Measurements from ENCODE around the gene DPPA3.
"Not testable (repeated sequence)": the region's sequence is repeated elsewhere in the genome, so short reads cannot be mapped to it uniquely, and the experiment has no call there.

Gene DPPA3

DNA sequence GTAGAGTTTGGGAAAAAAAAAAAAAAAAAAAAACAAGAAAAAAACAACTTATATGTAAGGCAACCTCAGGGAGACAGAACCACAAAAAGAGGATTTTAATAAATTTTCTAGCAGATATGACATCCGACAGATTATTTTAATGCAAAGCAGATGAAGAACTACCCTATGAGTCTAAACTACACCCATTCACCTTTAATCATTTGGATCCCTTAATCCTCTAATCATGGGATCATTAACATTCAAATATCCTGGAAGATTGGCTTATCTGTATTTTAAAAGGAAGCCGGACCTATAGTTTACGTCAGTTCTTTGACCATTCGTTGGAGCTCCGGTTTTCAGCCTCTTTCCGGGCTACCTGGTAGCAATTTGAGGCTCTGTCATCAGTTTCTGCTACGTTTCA, at the start of gene DPPA3:
Gene DPPA3 (plus strand): TSS at position 301 of the 400 bp plus-strand sequence. CDS start 138 bp downstream, outside the sequence.
- no peak for DNase-seq

DNA sequence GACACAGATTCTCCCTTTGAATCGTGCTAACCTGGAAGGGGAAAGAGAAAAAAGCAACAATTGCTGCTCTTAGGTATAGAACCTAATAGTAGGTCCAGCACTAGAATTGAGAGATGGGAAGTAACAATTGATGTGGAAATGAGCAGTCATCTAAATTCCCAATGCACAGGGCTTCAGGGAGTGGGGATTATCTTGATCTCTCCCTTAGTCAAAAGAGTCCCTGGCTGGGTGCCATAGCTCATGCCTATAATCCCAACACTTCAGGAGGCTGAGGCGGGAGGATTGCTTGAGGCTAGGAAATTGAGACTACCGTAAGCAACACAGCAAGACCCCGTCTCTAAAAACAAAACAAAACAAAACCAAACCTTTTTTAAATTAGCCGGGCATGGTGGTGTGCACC, 49.5 kb upstream of the DPPA3 start:
- DNase-seq = no peak

DNA sequence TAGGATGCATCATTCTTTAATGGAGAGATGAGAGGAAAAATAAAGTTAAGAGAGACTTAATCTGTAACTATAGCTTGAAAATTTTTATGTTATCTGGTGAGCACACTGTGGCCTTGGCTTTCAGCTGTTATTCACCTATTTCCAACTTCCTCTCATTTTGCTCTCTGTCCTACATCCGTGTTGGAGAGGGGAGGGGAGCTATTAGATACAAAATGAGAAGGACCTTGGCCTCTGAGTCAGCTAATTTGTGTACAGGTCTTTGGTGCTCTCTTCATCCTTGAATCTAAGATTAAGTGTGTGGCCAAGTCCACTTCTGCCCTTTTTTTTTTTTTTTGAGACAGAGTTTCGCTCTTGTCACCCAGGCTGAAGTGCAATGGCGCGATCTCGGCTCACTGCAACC, 44.6 kb upstream of the DPPA3 start:
- no peak for DNase-seq

DNA sequence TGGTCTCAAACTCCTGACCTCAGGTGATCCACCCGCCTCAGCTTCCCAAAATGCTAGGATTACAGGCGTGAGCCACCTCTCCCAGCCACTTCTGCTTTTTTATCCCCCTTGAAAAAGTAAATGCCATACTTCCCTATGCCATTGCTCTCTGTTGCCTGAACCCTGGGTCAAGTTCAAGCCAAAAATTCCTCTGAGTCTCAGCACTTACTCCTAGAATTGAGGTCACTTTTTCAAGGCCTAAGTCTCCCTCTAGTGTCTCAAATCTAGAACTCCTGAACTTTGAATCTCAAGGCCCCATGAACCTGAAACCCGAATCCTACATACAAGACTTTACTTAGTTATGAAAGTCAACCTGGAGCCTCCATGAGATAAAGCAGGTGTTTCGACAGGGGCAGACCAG, 44.1 kb upstream of the DPPA3 start:
- DNase-seq = peak; percentile 8

DNA sequence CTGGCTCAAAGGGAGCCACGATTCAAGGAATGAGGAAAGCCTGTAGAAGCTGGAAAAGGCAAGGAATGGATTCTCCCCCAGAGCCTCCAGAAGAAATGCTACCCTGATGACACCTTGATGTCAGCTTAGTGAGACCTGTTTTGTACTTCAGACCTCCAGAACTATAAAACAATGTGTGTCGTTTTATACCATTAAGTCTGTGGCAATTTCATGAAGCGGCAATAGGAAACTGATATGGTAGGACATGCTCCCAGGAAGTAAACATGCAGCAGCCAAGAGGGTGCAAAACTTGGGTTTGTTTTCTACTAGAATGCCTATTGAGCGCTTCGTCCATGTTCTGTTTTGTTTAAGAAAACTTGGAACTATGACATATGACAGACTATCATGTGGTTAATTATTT, 43.1 kb upstream of the DPPA3 start:
- no peak for DNase-seq

DNA sequence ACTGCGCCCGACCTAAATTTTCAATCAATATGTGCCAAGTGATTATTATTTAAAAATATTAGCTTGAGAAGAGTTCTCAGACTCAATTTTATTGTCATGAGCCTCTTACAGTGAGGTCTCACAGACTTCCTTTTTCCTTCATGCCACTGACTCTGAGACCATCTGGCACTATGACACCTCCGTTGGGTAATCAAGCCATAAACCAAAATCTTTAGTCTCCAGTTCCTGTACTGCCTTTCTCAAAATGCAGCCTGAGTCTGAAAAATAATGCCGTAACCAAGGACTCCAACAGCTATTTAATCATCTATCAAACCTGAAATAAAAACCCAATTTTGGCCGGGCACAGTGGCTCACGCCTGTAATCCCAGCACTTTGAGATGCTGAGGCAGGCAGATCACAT, 35.8 kb upstream of the DPPA3 start:
- peak; percentile 79 for DNase-seq

DNA sequence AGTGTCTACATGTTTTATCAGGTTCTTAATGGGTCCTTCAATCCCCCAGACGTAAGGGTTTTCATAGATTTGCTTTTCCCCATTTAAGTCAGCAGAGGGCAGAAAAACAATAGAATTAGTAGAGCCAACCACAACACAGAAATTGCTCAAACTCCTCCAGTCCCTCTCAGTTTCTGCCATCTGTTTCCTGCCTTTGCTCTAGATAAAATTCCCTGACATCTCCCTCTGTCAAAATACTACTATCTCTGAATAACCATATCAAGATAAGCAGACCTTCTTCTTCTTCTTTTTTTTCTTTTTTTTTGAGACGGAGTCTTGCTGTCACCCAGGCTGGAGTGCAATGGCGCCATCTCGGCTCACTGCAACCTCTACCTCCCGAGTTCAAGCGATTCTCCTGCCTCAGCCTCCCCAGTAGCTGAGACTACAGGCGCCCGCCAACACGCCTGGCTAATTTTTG, 33.8 kb upstream of the DPPA3 start:
- DNase-seq = peak; percentile 99

DNA sequence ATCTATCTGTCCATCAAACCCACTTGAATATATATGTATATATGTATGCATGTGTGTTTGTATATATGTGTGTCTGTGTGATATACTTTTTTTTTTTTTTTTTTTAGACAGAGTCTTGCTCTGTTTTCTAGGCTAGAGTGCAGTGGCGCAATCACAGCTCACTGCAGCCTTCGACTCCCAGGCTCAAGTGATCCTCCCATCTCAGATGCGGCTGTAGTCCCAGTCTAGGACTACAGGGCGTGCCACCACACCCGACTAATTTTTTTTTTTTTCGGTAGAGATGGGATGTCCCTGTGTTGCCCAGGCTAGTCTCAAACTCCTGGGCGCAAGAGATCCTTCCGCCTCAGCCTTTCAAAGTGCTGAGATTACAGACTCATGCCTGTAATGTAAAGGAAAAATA, 32.5 kb upstream of the DPPA3 start:
- DNase-seq = no peak

DNA sequence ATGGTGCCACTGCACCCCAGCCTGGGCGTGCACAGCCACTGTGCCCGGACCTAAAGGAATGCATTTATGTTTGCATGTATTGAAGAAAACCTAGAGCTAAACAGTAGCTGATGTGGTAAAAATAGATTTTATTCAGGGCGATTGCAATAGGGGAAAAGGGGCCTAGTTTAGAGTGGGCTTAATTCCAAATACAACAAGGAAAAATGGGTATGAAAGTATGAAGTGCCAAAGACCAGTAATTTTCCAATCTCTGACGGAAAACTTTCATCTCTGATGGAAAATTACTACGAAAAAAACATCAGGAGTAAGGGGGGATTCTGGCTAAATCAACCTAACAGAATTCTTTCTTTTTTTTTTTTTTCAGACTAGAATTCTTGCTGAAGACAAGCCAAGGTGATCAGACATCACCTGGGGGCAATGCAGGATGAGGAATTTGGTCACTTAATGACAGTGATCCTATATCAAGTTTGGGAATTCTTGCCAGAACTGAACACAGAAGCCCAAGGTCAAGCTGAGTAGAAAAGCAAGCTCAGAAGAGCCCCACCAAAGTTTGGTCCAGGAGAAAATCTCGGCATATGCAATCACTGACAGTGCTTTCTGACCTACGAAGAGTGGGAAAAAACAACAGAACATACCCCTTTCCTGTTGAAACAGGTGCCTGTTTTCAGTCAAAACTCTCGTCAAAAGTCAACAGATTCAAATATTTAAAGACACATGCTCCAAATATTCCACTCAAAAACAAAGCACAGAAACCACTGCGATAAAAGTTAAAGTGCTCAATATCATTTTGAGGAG, 31.8 kb upstream of the DPPA3 start:
- no peak for DNase-seq

DNA sequence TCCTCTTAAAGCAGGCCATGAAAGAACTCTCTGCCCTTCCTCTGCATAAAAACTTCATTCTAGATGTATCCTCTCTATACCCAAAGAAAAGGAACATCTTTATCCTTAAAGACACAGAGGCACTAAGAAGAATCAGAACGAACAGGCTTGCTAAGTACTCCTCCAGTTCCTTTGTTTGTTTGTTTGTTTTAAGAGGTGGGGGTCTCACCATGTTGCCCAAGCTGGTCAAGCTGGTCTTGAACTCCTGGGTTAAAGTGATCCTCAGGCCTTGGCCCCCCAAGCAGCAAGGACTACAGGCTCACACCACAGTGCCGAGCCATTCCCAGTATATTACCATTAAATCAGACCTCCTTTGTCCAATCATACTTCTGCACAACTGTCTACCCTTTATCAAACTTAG, 29.7 kb upstream of the DPPA3 start:
- no peak for DNase-seq

DNA sequence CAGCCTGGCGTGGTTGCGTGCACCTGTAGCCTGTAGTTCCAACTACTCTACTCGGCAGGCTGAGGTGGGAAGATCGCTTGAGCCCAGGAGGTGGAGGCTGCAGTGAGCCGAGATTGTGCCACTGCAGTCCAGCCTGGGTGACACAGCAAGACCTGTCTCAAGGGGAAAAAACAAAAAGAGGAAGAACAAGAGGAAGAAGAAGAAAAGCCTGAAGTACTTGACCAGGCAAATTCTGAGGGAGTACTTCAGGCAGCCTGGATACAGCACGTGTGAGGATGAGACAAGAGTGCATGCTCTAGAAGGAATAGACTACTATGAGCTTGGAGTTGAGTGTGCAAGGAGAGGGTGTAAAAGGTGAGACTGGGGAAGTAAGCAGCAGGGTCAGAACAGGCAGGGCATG, 17.4 kb upstream of the DPPA3 start:
- DNase-seq = peak; percentile 40

DNA sequence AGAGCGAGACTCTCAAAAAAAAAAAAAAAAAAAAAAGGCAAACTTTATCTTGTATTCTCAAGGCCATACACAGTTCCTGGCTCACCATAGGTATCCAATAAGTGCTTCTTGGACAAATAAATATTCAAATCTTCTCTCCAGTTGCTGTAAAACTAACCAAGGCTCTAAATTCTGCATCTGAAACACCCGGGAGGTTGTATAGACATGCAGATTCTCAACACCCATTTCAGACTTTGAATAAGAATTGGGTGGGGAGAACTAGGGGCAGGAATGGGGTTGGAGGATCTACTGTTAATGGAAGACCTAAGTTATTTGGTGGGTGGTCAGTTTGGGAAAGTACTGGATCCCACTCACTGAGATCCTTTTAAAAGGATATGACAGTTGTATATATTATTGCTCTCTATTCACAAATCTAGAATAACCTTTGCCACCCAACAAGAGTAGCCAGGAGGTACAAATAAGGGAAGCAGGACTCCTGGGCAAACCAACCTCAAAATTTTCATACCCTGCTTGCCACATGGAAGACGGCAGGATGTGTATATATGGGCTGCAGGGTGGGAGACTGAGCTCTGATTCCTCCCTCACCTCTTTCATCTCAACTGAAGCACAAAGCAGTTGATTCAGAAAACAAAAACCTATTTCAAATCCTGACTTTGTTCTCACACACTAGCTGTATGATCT, 16.5 kb upstream of the DPPA3 start:
- DNase-seq = no peak

DNA sequence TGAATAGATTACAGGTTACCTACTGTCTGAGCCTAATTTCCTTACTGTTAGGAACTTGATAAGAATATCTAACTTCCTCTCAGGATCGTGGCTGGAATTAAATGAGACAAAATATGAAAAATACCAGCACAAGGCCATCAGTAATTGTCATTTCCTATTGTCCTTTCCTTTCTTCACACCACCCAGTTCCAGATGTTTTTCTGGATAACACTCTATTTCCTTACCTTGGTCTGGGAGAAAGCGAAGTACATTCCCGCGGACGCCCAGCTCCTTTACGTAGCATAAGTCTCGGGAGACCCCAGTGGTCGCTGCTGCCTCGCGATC, 16.0 kb upstream of the DPPA3 start:
- DNase-seq = no peak

DNA sequence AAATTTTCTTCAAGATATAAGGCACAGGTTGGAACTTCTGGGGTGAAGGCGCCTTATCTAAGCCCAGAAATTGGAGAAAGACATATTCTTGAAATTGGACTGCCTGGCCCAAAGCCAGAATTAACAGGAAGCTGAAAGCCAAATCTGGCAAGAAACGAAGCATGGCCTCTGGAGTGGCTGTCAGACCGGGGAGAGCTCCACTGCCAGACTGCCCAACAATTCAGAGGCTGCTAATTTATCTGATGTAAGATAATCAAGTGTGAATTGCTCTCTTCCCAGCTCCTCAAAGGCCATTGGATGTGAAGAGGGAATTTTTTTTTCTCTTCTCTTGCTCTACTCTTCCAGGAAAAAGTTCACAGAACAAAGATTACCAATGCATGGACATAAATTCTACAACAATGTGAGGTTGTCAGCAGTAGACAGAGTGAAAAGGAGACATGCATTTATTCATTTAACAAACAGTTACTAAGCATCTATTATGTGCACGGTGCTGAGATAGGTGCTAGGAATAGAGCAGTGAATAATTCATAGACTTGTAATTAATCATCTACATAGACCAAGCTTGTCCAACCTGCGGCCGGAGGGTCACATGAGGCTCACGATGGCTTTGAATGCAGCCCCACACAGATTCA, 15.6 kb upstream of the DPPA3 start, which contains the start of gene GDF3:
Gene GDF3 (minus strand): TSS at position 210 of the 632 bp plus-strand sequence. CDS start 47 bp downstream, at position 163.
- no peak for DNase-seq

DNA sequence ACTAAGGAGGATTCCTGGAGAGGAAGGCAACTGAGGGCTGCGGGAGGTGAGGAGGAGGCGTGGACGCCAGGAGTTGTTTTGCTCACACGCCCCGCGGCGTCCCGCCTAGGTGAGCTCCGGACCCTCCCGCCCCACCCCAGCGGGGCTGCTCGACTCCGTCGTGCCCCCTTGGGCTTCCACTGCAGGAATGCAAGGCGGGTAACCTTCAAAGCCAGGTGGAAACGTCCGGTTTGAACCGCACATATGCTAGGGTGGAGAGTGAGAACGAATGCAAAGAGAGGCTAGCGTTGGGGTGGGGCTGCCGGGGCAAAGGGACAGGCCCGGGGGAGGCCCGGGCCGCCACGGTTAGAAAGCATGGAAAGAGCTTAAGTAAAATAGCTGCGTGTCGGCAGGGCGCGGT, 5.4 kb upstream of the DPPA3 start:
- DNase-seq = no peak

DNA sequence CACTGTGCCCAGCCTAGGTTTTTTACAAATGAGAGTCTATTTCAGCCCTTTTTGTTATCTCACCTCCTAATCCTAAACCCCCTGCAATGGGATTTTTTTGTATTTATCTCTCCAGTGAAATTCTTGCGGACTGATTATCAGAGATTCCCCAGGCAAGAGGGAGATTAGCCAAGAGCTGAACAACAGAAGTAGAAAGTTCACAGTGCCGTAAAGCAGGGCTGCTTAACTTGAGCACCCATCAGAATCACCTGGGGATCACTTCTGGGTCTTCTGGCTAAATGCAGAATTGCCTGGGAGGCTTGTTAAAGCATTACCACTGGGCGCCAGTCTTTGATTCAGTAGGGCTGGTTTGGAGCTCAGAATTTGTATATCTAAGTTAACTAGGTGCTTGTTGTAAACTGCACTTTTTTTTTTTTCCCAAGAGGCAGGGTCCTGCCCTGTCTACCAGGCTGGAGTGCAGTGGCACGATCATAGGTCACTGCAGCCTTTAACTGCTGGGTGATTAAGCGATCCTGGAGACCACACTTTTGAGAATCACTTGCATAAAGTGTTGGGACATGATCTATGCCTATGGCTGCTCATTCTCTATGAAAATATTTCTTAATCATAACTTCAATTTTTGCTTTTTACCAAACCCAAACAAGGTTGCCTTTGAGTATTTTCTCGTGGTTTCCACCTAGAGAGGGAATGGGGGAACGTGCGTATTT, 1.1 kb upstream of the DPPA3 start:
- no peak for DNase-seq

DNA sequence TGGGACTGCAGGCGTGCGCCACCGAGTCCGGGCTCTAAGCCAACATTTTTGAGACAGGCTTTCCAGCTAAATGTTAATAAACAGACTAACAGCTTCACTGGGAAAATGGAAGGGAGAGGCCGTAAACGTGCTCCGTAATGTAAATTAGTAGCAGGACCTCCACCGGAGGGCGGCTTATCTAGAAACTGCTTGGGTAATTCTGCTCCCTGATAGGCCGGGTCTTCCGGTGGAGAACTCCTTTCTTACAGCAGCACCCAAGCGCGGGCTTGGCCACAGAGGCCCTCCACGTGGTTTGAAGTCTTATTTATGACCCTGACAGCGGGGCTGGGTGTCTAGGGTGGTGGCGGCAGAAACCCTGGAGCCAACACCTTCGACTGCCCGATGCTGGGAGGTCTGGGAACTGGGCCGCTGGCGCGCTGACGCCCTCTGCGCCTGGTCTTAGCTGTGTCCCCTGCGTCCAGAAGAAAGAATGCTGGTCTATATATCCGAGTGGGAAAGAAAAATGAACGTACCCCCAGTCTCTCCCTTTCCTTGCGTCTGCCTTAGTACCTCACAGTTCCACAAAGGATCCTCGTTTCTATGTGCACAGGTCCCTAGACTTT, 1.7 kb downstream of the DPPA3 start:
- no peak for DNase-seq

DNA sequence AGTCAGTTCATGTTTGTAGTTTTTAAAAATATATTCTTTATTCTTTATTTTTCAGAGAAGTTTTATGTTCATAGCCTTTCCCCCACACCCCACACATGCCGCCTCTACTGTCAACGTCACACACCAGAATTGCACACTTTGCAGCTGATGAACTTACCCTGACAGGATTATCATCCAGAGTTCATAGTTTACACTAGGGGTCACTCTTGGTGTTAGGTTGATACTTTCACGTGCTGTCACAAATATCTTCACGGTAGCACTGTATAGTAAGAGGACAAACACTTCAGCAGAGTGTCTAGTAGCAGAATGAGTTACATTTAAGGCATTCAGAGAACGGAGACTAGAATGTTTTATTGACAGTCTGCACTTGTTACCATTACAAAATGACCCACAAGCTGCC, 5.1 kb downstream of the DPPA3 start:
- DNase-seq = peak; percentile 14

DNA sequence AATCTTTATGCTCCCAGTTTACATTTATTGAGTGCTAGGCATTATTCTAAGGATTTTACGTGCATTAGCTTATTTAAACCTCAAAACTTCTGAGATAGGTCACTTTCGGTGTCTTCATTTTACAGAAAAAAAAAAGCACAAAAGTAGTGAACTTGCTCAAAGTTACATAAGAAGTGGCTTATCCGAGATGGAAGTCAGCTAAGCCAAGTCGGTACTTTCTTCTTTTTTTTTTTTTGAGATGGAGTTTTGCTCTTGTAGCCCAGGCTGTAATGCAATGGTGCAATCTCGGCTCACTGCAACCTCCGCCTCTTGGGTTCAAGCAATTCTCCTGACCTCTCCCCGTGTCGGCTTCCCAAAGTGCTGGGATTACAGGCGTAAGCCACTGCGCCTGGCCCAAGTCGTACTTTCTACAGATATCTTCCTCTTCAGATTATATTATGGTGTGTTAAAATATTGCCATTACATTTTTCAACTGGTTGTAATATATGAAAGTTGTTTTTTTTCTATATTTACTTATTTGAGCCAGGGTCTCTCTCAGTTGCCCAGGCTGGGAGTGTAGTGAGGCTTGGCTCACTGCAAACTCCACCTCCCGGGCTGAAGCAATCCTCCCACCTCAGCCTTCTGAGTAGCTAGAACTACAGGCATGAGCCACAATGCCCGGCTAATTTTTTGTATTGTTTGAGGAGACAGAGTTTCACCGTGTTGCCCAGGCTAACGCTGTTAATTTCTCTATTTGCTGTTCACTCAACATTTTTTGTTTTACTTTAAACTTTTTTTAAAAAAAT, 8.9 kb downstream of the DPPA3 start:
- no peak for DNase-seq

DNA sequence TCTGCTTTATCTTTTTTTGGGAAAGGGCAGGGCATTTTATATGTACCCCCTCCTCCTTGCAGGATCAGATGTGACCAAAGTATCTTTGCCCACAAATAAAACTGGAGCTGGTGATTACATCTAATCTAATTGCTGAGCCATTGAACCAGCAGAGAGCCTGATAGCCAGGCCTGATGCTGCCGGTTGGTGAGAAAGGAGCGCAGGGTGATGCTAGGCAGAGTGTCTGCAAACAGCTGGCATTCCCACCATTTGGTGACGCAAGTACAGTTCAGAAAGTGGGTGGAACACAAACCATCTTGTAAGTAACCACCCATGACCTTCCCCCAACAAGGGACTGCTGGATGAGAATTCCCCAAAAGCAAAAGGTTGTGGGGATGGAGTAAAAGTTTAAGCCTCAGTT, 12.7 kb downstream of the DPPA3 start:
- no peak for DNase-seq

DNA sequence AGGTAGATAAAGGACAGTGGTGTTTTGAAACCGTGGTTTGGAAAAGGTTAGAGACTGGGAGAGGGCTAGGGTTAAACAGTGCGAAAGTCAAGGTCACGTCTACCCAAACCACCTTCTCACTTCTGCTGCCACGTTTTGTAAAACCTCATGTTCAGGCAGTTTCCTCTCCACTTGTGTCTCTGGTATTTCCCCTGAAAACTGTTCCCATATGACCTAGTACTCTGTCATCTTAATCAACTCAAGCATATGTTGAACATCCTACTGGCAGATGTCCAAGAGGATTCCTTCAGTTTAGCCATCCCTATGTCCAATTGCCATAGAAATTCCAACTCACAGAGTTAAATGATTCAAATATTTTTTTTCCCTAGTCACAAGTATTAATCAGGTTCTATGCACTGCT, 18.5 kb downstream of the DPPA3 start:
- no peak for DNase-seq

DNA sequence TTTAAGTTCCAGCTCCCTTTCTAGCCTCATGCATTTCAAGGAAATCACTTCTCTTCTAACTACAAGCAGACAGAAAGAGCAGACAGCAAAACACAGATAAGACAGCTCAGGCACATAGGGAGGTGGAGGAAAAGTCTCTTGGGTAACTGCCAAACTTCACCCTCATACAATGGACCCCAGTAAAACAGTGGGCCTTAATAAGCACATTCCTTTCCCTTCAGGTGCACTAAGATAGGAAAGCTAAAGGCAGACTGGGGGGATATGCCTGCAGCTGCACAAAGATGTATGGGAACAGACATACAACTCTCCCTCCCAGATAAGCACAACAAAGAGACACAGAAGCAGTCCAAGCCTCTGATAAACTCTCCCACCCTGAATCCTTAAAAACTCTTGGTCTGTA, 19.8 kb downstream of the DPPA3 start:
- not testable (repeated sequence) for DNase-seq

Data from GF-D8 (cell line).